NCI-H748 (cell line): ENCODE results near the gene GRK1.

Experiments used
- DNase-seq: peaks from one replicate; lab custom pipeline; 2025; ENCODE audit not compliant: unreplicated experiment; lab: John Stamatoyannopoulos, UW

Gene GRK1

DNA sequence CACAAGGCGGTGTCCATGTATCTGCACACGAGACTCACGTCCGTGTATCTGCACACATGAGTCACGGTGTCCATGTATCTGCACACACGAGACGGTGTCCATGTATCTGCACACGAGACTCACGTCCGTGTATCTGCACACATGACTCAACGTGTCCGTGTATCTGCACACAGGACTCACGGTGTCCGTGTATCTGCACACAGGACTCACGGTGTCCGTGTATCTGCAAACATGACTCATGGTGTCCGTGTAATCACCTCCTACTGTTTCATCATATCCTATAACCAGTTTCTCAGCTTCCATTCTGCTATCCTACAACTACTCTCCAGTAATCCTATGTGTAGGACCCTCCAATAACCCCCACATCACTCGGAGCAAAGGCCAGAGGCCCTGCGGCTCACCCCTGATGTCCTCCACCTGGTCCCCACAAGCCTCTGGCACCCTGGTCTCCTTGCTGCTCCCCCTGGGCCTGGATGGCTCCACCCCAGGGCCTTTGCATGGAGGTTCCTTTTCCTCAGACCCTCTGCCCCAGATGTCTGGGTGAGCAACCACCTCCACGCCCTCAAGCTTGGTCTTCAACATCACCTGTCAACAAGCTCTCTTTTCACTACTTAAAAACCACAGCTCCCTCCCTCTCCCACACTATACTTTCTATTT is 89.5 kb downstream of the GRK1 start:
- DNase-seq, result no peak

DNA sequence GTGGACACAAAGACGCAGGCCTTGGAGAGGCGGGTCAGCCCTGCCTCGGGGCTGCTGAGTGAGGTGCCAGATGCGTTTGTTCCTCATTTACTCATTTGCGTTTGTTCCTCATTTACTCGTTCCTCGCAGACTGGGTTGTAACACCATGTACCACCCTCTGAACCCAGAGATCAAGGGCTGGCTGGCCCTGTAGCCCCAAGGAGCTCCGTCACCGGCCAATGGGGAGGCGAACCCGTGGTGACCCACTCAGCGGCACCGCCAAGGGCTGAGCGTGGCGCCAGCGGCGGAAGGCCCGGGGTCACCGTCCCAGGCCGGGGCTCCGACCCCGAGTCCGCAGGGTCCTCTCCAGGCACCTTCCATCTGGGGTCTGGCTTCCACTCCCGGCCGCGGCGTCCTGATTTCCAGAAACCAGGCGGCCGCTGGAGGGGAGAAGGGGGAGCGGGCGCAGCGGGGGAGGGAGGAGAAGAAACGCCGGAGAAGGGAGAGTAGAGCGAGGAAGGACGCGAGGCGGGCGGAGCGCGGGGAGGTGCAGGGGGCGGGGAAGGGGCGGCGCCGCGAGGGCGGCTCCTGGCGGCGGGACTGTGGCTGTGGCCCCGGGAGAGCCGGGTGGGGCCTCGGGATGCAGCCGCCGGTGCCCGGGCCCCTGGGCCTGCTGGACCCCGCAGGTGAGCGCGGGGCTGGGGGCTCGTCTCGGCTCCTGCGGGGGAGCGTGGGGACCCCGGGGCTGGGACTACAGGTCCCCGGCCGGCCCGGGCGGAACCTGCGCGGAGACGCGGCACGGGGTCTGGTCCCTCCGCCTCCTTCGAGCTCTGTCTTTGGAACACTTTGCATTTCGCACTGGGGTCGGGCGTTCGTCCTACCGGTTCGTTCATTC is 91.9 kb downstream of the GRK1 start, which contains the start of gene TMEM255B:
Gene TMEM255B, plus strand, starts transcription at position 576 of the 874 bp plus-strand sequence. Its CDS starts 44 bp downstream, at position 620.
- DNase-seq, result peak; percentile 81

DNA sequence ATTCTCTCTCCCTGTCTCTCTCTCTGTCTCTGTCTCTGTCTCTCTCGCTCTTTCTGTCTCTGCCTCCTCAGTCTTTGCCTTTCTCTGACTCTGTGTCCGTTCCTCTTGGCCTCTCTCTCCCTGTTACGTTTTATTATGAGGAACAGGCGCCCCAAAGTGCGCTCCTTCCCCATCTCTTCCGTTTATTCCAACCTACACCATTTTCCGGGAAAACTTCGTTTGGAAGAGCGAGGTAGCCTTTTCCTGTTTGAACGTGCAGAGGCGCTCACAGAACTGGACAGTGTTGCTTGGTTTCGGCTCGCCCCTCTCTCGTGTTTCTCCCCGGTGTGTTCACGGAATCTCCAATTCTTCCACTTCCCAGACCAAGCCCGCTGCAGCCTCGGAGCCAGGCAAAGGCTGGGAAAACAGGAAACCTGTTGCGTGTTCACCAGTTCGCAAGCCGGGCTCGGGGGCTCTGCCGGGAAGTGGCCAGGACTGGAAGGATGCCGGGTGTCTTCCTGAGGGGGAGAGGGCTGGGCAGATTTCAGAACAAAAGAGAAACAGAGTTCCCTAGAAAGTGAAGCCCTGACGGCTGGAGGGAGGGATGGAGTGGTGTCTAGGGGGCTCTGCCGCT is 92.6 kb downstream of the GRK1 start:
- peak; percentile 75 for DNase-seq

DNA sequence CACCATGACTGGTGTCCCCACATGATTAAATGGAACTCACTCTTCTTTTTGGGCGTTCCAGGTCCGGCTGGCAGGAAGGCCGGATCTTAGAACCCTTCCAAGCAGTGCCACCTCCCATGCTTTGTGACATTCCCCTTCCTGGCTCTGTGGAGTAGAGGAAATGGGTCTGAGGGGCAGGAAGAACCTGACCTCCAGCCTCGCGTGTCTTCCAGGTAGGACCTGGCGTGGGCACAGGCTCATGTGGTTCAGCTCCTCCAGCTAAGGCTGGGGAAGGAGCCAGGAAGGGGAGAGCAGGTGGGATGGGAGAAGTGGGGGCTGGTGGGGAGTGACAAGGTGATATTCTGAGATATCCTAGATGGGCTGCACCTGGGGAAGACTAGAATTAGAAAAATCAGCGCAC is 94.1 kb downstream of the GRK1 start:
- DNase-seq, result no peak

DNA sequence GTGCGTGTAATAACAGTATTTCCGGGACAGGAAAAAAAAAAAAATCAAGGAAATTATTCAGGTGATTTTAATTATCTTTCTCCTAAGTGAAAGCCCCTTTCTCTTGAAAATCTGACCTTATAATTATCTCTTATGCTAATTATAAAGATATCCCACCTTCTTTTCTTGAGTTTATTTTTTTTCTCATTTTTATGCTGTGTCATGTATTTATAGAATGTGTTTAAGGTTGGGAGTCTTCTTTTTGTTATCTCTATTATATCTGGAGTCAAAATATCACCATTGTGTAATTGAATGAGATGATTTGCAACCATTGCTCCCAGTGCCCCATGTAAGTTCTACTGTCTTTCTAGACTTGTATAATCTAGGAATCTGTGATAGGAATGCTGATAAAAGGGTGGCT is 95.1 kb downstream of the GRK1 start:
- DNase-seq, result no peak

DNA sequence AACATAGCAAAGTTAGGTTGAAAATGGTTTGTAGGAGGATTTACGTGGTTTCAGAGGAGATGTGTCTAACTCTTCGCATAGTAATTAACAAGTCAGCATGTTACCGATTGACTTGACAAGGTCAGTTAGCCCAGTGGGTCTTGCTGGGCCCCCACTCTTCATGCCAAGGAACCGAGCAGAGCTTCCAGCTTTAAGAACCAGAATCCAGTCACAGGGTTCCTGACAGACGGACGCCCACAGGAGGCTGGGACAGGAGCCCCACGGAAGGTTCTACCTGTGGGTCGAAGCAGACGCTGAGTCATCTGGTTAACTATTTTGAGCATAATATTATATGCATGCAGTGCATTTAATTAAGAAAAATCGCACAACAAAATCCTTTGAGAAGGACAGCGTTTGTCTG is 95.5 kb downstream of the GRK1 start:
- DNase-seq, result no peak

DNA sequence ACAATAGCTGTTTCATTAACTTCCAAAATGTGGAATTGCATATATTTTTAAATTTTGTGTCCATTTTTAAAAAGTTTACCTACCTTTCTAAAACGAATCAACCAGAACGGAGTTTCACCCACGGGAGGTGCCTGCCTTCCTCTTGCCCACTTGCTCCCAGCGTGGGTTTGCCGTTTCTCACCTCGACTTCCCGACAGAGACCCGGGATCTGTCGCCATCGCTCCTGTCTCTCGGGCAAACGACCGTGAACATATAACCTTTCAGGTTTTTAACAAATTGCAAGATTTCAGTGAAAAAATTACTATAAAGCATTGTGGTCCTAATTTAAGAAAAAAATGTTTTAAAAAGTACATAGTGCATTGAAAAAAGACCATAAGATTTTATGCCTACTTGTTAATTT is 96.2 kb downstream of the GRK1 start:
- no peak for DNase-seq

DNA sequence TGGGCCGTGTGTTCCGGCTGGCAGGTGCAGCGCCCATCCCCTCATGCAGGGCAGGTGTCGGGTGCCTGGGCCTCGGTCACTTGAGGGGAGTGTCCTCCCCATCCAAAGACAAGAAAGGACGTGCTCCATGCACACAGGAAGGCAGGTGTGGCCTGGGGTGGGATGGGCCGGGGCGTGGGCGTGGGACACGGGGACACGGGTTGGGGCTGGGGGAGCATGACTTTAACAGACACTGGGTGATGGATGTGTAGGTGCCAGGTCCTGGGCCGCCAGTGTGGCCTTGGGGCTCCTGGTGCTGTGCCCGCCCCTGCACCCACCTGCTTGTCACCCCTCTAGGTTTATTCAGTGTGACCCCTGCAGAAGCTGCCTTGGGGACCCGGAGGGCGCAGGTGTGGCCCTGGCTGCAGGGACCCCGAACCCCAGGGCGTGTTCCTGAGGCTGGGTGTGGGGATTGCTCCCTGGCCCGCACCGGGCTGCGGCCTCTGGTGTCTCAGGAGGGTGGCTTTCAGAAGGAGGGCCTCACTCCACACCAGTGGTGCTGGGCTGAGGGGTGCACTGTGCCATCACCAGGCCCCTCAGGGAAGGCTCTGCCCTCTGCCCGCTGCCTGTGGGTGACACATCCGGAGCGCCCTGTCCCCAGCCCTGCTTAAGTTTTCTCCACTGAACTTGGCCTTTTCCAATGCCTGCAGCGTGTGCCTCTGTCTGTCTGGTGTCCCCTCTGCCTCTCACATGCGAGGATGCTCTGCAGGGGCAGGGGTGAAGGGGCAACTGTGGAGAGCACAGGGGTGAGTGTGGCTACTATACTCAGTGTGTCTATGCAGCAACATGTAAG is 97.2 kb downstream of the GRK1 start:
- peak; percentile 39 for DNase-seq

DNA sequence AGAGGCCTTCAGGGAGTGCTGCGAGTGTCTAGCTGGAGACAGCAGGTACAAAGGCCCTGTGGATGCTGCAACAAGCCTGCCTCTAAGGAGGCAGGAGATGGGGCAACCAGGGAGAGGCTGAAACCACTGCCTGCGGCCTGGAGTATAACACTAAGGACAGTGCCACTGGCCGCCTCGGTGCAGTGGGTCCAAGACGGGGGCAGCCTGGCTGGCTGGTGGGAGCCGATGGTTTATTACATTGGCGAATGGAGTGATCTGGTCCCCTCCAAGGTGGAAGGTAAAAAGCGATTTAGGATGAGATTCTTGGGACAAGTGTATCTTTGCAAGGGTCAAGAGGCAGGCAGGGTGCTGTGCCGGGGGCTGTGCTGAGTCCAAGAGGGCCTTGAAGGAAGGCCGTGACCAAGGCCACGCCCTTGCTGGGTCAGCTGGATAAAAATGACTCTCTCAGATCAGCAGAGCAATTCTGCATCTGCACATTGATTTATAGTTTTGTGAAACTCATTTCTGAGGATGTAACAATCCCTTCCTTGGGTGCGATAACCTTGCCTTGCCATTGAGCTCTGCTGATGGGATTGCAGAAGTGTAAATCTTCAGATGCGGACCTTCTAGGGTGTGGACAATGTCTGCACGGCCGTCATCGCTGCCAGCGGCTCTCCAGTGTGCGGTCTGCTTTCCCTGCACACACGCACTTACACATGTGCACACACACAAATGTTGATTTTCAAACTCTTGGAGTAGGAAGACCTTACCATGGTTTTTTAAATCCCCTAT is 98.0 kb downstream of the GRK1 start:
- DNase-seq, result peak; percentile 72

DNA sequence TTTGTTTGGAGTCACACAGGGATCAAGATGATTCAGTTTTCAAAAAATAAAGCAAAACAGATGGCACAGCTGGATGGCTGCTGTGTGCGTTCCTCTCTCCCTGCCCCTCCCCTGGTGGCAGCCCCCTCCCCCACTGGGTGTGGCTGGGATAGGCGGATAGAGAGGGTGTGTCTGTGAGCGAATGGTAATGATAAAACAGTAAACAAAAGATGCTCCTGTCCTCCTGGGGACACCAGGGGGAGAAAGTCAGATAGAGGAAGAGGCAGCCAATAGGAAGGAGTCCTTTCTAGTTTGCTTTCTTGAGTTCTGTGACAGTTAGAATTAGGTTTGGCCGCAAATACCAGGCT is 98.5 kb downstream of the GRK1 start:
- DNase-seq, result peak; percentile 88

DNA sequence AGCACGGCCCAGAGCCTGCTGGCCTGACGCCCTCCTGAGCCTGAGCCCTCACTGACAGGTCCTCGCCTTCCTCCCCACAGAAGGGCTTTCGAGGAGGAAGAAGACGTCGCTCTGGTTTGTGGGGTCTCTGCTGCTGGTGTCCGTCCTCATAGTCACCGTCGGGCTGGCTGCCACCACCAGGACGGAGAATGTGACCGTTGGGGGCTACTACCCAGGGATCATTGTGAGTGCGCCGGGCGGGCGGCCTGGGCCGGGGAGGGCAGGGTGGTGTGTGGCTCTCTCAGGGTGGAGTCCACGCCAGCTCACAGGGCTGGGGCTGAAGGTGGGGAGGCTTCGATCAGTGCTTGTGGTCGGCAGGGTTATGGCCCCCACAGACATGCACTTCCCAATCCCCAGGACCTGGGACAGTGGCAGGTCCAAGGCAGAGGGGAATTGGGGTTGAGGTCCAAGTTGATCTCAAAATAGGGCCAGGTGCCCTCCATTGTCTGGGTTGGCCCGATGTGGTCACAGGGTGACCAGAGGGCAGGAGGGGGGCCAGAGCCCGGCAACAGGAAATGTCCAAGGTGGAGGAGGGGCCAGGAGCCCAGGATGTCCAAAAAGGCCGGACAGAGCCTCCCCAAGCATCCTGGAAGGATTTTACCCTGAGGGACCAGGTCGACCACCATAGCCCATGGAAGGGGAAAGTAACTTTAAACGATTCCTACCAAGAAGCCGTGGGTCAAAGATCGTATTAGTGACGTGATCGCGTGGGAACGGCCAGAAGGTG is 99.2 kb downstream of the GRK1 start:
- no peak for DNase-seq

DNA sequence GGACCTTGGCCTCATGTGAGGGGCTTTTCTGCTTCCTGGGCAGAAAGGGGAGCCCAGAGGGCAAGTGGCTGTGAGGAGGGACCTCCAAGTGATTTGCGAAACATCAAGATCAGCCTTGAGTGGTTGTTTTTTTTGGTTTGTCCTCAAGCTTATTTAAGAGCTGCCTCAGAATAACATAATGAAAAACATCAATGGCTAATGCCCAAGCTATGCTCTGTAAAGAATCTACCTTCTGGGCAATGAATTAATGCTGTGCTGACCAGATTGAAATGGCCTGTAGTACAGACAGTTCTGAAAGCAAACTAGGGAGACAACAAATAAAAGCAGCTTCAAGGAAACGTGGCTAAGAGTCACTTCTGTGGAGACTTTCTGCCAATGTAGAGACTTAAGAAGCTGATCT is 100.3 kb downstream of the GRK1 start:
- no peak for DNase-seq

DNA sequence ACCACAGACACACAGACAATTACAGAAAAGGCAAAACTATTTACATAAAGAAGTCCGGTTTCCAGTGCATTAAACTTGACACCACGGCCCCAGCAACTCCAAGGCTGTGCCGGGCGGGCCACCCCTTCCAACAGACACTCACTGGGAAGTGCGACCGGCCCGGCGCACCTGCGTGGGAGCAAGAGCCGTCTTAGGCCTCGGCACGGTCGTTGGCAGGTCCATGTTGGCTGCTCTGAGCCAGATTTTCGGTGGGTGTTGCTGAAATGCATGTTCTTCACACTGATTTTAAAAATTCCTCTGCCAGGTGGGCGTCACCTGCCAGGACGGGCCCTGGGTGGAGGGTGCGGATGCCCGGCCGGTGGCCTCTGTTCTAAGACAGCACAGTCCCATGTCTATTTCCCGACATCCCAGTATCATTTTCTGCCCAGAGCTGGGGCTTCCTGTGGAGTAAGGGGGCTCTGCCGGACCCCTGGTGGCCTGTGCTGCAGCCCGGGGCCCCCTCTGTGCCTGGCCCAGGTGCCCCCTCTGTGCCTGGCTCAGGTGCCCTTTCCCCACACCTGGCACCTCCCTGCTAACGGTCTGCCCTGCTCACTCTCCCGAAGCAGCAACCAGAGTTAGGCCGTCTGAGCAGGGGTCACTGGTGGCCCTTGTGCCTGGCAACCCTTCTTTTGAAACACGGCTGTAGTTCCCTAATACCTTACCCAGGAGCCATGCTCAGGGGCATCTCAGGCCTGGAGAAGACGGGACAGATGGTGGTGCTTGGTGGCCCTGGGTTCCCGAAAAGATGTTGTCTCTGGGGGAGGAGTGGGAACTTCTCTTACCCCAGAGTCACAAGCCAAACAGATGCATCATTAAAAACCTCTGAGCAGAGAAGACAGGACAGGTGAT is 101.2 kb downstream of the GRK1 start:
- no peak for DNase-seq

DNA sequence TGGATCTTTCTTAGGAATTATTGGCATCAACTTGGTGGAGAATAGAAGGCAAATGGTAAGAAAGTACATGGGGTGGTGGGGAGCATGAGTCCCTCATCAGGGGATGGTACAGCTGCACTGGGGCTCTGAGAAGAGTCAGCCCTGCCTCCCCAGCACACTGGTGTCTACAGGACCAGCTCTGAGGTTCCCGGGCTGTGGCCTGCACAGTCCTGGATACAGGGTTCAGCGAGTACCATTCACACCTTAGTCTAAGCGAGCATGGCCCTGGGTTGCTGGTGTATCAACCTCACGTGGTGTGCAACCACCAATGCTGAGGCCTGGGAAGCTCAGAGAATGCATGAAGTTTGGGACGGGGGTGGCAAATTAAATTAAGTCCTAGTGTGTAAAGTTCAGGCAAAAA is 102.1 kb downstream of the GRK1 start:
- DNase-seq, result no peak

DNA sequence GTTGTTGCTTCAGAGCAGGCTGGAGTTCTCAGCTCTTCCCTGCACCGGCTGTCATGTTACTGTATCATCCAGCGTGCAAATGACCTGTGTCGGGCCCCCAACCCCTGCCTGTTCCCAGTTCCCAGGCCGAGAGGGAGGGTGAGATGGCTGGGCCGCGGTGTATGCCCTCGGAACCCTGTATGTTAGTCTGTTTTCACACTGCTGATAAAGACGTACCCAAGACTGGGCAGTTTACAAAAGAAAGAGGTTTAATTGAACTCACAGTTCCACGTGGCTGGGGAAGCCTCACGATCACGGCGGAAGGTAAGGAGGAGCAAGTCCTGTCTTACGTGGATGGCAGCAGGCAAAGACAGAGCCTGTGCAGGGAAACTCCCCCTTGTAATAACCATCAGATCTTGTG is 102.9 kb downstream of the GRK1 start:
- DNase-seq, result no peak

DNA sequence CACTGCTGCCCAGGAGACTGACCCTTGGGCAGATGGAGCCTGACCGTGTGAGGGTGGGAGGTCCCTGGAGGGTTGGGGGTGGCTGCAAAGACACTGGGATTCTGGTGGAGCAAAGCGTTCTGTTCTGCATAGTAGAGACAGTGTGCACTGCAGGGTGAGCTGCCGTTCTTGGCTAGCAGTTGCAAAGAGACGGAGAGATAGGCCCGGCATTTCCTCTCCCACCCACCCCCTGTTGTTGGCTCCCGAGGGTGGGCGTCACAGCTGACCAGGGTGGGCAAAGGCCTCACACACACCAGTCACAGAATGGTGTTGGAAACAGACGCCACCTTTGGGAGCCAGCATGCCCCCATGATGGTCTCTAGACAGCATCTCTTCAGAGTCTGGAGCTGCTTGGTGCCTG is 103.4 kb downstream of the GRK1 start:
- DNase-seq, result no peak

DNA sequence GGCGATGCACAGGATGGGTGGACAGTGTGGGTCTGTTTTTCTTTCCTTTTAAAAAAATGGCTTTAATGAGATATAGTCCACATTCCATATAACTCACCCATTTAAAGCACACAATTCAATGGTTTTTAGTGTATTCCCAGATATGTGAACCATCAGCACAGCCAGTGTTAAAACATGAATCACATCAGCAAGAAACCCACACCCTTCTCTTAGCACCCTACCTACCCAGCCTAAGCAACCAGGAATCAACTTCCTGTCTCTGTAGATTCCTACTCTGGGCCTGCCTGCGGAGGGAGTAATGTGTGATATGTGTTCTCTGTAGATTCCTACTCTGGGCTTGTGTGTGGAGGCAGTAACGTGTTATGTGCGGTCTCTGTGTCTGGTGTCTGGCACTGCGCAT is 103.9 kb downstream of the GRK1 start:
- DNase-seq, result no peak

DNA sequence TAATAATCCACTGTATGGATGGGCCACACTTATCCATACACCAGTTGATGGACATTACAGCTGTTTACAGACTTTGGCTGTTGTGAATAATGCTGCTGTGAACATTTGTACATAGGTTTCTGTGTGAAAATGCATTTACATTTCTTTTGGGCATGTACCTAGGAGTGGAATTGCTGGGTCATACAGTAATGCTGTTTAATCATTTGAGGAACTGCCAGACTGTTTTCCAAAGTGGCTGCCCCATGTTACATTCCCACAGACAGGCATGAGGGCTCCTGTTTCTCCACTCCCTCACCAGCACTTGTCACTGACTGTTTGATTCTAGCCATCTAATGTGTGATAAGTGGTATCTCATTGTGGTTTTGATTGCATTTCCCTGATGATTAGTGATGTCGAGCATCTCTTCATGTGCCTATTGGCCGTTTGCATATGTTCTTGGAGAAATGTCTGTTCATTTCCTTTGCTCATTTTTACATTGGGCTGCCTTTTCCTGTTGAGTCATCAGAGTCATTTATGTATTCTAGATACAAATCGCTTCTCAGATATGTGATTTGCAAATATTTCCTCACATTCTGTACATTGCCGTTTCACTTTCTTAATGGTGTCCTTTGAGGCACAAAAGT is 104.8 kb downstream of the GRK1 start:
- no peak for DNase-seq
